Stimulated activated CD4-positive, alpha-beta T cell treated with anti-CD3 and anti-CD28 coated beads, TNF-alpha, amount 100 ng/mL, for 24 hours (primary cell): ENCODE data around the gene BTNL8.

Experiments used
- DNase-seq, 3 experiments: peaks; one replicate each; pipeline ENCODE4 v3.0.0-alpha.2; 2020; ENCODE audit warnings: low read depth in 3 of 3

The BTNL8 gene

DNA sequence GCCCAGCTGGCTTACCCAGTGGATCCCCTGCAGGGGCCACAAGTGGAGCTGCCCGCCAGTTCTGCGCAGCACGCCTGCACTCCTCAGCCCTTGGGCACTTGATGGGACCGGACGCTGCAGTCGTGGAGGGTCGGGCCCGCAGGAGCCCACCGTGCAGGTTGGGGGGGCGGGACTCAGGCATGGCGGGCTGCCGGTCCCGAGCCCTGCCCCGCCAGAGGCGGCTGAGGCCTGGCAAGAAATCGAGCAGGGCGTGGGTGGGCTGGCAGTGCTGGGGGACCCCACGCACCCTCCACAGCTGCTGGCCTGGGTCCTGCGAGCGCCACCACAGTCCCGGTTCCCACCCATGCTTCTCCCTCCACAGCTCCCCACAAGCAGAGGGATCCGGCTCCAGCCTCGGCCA lies 70.4 kb downstream of the BTNL8 start:
- DNase-seq = no peak

DNA sequence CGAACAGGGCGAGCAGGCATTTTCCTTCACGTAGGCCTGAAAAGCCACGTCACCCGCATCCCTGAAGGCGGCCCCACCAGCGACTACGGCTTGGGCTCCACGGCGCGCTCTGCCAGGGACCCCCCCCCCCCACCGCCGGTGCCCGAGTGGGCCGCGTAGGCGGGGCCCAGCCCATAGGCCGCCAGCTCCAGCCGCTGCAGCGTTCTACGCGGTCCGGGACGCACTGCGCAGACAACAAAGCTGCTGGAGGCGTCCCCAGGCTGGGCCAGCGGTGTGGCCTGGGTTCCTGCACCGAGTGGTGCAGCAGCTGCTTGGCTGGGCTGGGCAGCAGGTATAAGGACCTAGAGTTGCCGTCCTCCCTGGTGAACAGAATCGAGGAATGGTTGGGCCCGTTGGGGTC lies 71.4 kb downstream of the BTNL8 start:
- DNase-seq = no peak

DNA sequence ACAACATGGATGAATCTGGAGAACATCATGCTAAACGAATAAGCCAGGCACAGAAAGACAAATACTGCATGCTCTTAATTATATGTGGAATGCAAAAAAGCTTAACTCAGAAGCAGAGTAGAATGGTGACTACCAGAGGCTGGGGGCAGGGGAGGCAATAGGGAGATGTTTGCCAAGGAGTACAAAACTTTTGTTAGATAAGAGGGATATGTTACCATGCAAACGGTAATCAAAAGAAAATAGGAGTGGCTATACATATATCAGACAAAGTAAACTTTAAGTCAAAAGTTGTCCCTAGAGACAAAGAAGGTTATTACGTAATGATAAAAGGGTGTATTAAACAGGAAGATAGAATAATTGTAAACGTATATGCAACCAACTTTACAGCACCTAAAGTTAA lies 71.9 kb downstream of the BTNL8 start:
- no peak for DNase-seq

DNA sequence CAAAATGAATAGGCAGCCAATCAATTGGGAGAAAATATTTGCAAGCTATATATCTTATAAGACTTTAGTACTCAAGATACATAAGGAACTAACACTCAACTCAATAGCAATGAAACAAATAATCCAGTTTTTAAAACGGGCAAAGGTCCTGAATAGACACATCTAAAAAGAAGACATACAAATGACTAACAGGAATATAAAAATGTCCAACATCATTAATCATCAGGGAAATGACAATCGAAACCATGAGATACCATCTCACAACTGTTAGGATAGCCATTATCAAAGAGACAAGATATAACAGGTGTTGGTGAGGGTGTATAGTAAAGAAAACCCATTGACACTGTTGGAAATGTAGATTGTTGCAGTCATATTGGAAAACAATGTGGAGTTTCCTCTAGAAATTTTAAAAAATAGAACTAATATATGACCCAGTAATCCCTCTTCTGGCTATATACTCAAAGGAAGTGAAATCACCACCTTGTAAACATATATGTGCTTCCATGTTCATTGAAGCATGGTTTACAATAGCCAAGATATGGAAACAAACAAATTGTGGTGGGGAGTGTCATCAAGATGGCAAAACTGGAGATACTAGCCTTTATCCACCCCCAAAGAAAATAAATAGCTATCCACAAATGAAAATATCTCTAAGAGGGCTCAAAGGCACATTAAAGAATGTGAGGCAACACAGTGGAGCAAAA lies 75.8 kb downstream of the BTNL8 start:
- no peak for DNase-seq

DNA sequence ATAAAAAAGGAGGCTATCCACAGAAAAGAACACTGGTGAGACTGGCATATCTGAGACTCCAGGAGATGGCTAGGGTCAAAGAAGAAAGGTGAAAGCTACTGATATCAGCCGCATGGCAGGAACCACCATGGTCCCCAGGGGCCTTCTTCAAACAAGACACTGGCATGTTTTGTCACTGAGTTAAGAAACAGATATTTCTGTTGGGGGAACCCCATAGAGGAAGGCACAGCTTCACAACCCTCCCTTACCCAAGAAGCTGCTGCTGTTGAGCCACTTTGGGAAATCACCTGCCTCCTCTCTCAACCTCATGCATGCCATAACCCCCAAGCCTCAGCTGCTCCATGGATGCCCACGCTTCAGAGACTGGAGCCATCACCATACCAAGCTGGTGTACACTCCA lies 76.4 kb downstream of the BTNL8 start:
- no peak for DNase-seq

DNA sequence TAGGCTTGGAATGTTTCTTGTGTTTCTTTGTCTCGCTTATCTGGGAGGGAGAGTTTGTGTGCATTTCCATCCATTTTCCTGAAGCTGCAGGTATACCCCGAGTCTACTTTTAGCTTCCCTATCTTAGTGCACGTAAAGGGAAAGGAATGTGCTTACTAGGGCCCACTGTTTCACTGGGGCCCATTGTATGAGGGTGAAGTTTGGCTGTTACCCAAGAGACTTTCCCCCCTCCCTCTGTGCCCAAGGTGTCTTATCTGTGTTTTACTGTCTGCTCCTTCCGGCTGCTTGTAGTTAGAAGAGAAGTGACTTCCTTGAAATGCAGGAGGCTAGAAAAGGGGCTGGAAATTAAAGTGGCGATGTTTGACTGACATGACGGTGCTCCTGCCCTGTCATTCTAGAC lies 77.6 kb downstream of the BTNL8 start:
- DNase-seq = no peak

DNA sequence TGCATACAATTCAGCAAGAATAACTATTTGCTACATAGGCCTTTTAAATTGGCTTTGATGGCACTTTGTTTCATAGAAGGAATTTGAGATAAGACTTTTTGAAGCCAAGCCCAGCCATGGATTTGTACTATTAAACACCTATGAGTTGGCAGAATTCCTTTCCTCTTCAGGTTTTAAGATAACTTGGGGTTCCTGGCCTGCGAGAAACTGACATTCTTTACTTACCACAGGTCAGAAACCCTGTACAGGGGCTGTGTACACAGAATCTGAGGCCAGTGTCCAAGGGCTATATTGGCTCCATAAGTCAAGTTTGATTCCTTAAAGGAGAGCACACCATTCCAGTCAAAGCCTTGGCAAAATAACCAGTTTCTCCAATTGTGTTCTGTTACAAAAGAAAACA lies 78.9 kb downstream of the BTNL8 start:
- DNase-seq = no peak

DNA sequence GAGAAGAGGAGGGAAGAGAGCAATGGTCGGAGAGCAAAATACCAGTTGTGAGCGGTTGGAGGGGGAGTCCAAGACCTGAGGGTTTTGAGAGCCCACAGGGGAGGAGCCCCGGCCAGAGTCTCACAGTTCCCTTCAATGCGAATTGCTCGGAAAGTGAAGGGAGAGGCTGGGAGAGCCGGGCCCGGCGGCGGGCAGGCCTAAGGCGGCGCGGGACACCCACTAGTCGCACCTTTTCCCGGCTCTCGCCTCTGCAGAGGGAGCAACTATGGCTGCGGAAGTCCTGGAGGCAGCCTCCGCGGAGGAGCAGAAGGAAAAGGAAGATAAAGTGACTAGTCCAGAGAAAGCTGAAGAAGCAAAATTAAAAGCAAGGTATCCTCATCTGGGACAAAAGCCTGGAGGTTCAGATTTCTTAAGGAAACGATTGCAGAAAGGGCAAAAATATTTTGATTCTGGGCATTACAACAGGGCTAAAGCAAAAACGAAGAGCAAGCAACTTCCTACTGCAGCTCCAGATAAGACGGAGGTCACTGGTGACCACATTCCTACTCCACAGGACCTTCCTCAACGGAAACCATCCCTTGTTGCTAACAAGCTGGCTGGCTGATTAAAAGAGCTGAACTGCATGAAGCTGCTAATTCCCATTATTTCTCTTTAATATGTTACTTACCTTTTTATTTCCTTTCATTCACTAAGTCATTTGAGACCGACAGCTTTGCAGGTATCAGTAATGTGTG lies 83.2 kb downstream of the BTNL8 start:
- DNase-seq = no peak

DNA sequence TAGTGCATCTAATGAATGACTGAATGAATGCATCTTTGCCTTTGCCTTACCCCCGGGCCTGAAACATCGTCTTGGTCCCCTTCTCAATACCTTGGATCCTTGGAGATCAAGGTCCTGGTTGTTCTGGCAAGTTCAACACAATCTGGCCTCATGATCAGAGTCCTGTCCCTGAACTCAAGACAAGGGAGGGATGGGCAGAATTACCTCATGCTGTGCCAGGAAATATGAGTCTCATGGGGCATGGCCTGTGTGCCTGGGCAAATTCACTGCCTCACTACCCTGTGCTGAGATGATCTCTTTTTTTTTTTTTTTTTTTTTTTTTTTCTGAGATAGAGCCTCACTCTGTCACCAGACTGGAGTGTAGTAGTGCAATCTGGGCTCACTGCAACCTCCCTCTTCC lies 89.1 kb downstream of the BTNL8 start:
- no peak for DNase-seq

DNA sequence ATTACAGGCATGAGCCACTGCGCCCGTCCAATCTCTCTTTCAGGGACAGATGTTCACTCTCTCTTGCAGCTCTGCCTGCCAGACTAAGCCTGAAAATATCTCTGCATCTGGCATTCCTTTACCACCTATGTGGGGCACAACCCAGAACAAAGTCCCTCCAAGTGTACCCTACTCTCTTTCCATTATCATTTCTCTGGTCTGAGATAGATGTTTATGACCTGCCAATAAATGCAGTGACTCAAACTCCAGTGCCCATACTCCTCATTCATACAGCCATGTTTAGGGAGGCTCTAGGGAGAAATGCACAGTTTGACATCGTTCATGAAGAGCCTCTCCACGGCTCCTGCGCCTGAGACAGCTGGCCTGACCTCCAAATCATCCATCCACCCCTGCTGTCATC lies 89.6 kb downstream of the BTNL8 start, which contains the start of gene BTNL3:
Gene BTNL3, plus strand, starts transcription at position 255 of the 400 bp plus-strand sequence. CDS start 183 bp downstream, outside the sequence.
- no peak for DNase-seq

DNA sequence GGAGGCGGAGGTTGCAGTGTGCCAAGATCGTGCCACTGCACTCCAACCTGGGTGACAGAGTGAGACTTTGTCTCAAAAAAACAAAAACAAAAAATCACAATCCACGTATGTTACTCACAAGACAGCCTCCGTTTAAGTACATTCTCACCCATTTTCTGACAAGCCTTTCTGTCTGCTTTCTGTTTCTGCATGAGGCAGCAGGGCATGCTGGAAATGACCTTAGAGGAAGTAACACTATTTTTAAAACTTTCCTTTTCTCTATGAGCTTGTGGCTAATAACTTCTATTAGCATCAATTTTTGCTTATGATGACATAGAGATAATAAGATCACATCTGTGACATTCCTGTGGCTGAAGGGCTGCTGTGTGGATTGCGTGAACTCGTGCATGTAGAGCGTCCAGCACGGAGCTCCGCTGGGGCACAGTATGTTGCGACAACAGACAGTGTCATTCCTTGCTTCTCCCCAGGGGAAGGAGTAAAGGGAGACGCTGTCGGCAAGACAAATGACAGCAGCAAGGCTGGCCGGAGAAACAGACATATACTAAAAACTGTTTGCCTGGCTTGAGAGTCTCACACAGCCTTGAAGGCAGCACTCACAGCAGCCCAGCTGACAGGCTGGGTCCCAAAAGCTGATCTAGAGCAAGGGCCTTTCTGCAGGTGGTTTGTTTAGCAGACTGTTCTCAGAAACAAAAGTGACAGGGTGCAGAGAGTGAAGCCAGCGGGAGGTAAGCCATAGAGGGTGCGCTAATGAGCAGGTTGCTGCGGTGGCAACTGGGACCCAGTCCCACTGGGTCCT lies 91.3 kb downstream of the BTNL8 start:
- no peak for DNase-seq

DNA sequence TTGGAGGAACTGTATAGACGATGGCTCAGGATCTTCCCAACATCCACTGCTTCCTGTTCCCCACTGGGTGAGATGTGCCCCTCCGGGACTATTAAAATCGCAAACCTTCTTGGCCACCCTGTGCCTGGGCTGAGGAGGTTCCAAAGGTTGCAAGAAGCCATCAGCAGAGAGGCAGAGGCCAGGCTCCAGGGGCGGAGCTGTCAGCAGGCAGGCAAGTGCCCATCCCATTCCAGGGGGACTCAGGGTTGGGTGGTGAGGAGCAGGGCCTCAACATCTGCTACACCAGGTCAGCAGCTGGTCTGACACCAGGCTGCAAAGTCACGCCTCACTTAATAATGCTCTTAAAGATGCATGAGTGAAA lies 91.9 kb downstream of the BTNL8 start:
- DNase-seq = no peak
